ENCODE measurements around the gene CHERP.

- TF ChIP-seq CTCF (IDR thresholded peaks at IDR 0.05; ENCODE audit: low read length): no peak
- TF ChIP-seq EZH2 (IDR thresholded peaks at IDR 0.05; ENCODE audit: borderline replicate concordance, low read length): no peak
Measured at GRCh38 chr19:16536130-16536529, 6.1 kb downstream of the CHERP start.
